T-cell (primary cell): ENCODE results near the gene CACNG4. TPM values are rescaled to one million over a fixed set of nuclear protein-coding genes. Genes with fewer than 3 reads are reported as not detected.

Experiments
- ATAC-seq, 4 experiments: fragments of 200-7000 bp in 3 of 4; fragments of 150-1000 bp in 1 of 4; cut with Tn5 transposase; replicated peaks in 1 of 4; 1 replicate in 3 of 4; 2 replicates in 1 of 4; pipeline ENCODE4 v1.10.0; 2021; ENCODE audit warnings: moderate library complexity in 3 of 4, mild to moderate bottlenecking in 2 of 4, moderate number of reproducible peaks in 1 of 4
- CTCF ChIA-PET, 2 donors: fragments of 300-600 bp; sonication (Branson Sonifier 250); formaldehyde crosslinking; loops; one replicate each; lab custom pipeline; 2022; ENCODE audit warnings: antibody characterized with exemption in 2 of 2; lab: Charles Lee
- POLR2A ChIA-PET, 2 donors: fragments of 300-600 bp; sonication (Branson Sonifier 250); formaldehyde crosslinking; loops; one replicate each; lab custom pipeline; 2022; ENCODE audit warnings: antibody characterized with exemption in 2 of 2; lab: Charles Lee
- DNase-seq, 35 experiments: peaks; one replicate each; pipeline versions ENCODE4 v3.0.0 to v3.0.0-alpha.2; 2013 to 2023
- H3K27ac ChIP-seq: one replicate; pipeline ENCODE4 v1.5.1; 2013; ENCODE audit warnings: low read length
- H3K27me3 ChIP-seq, 2 experiments: replicated peaks in 1 of 2; 1 replicate in 1 of 2; 2 replicates in 1 of 2; pipeline versions ENCODE4 v1.6.1 to v1.7.0; 2013; ENCODE audit warnings: low read length in 1 of 2, mixed read lengths in 1 of 2; ENCODE audit not compliant: control insufficient read depth in 2 of 2, insufficient read depth in 2 of 2; ENCODE audit errors: extremely low read depth in 1 of 2
- H3K36me3 ChIP-seq, 2 donors: 1 replicate in 1 of 2; 2 replicates in 1 of 2; pipeline versions ENCODE4 v1.6.1 to v1.7.0; 2013; ENCODE audit warnings: low read length in 1 of 2; ENCODE audit not compliant: control insufficient read depth in 2 of 2, insufficient read depth in 1 of 2; ENCODE audit errors: extremely low read depth in 1 of 2
- H3K4me1 ChIP-seq, 2 experiments: 1 replicate in 1 of 2; 2 replicates in 1 of 2; pipeline versions ENCODE4 v1.6.1 to v1.7.0; 2013; ENCODE audit warnings: low read length in 2 of 2, mixed read lengths in 1 of 2; ENCODE audit not compliant: insufficient read depth in 2 of 2, control insufficient read depth in 1 of 2; ENCODE audit errors: extremely low read depth in 1 of 2
- H3K4me3 ChIP-seq, 2 donors: 1 replicate in 1 of 2; 2 replicates in 1 of 2; pipeline versions ENCODE4 v1.5.1 to v1.7.0; 2013; ENCODE audit warnings: mild to moderate bottlenecking in 2 of 2, low read length in 1 of 2, moderate library complexity in 1 of 2; ENCODE audit not compliant: control insufficient read depth in 1 of 2; ENCODE audit errors: extremely low read depth in 1 of 2
- H3K9me3 ChIP-seq: 2 replicates; pipeline ENCODE4 v1.7.0; 2013
- H3K27ac Mint-ChIP-seq, 2 donors: one replicate each; pipeline ENCODE4 v1.8.0; 2020 to 2021; ENCODE audit warnings: mild to moderate bottlenecking in 2 of 2, mixed read lengths in 2 of 2
- H3K27me3 Mint-ChIP-seq, 2 donors: one replicate each; pipeline ENCODE4 v1.8.0; 2021 to 2022; ENCODE audit warnings: mixed read lengths in 2 of 2
- H3K36me3 Mint-ChIP-seq: one replicate; pipeline ENCODE4 v1.8.0; 2021; ENCODE audit warnings: mixed read lengths
- H3K4me1 Mint-ChIP-seq, 3 donors: one replicate each; pipeline ENCODE4 v1.8.0; 2020 to 2022; ENCODE audit warnings: mixed read lengths in 3 of 3, mild to moderate bottlenecking in 1 of 3
- H3K4me3 Mint-ChIP-seq, 3 donors: one replicate each; pipeline ENCODE4 v1.8.0; 2020 to 2022; ENCODE audit warnings: mild to moderate bottlenecking in 3 of 3, mixed read lengths in 3 of 3, moderate library complexity in 3 of 3
- H3K9me3 Mint-ChIP-seq, 3 donors: one replicate each; pipeline ENCODE4 v1.8.0; 2020 to 2022; ENCODE audit warnings: mixed read lengths in 3 of 3
- WGBS: methylation state at CpG from one replicate; pipeline ENCODE4 v1.1.5; 2013; ENCODE audit warnings: missing lambda C conversion rate; ENCODE audit not compliant: insufficient coverage; 5-methylcytosine and 5-hydroxymethylcytosine counted together
- total RNA-seq, 35 experiments: library from RNA in 6 of 35; stranded (reverse) in 6 of 35; fragments of 120-200 nt in 1 of 35; gene quantifications; one replicate each; pipeline versions ENCODE4 v1.2.1 to v1.2.4 and lab custom pipeline; 2013 to 2026

The CACNG4 gene
- total RNA-seq, 5 donors from 2014 or later (not counting 1 experiment from before 2014, with no cell fraction given), result 0.06 to 0.20 (median 0.13) TPM; not detected in 2

- Mint-ChIP-seq H3K27me3 (peaks cover 21 to 33% of the 10 kb centered on the region in 2 donors), H3K4me3 (no peak overlapping the region), H3K4me1 (no peaks in the 10 kb centered on the region), H3K27ac (no peak overlapping the region), H3K9me3 (peaks cover 0 to 8% (median 6%) of the 10 kb centered on the region in 3 donors), H3K36me3 (no peaks in the 10 kb centered on the region)
- peaks cover 0 to 43% of the 10 kb centered on the region in 2 experiments for H3K27me3 ChIP-seq
- WGBS, result 84% methylated on average over 5 of the region's 6 CpGs
- no peak for ATAC-seq
- H3K4me1 ChIP-seq, result no peaks in the 10 kb centered on the region
- ChIA-PET POLR2A (no interaction called here), CTCF (no interaction called here)
- no peak overlapping the region for H3K27ac ChIP-seq
- no peak for DNase-seq
- H3K9me3 ChIP-seq, result no peaks in the 10 kb centered on the region
- H3K4me3 ChIP-seq, result no peak overlapping the region
- no peaks in the 10 kb centered on the region for H3K36me3 ChIP-seq
Observed at GRCh38 chr17:67008101-67008500, 43.6 kb downstream of the CACNG4 start.

DNA sequence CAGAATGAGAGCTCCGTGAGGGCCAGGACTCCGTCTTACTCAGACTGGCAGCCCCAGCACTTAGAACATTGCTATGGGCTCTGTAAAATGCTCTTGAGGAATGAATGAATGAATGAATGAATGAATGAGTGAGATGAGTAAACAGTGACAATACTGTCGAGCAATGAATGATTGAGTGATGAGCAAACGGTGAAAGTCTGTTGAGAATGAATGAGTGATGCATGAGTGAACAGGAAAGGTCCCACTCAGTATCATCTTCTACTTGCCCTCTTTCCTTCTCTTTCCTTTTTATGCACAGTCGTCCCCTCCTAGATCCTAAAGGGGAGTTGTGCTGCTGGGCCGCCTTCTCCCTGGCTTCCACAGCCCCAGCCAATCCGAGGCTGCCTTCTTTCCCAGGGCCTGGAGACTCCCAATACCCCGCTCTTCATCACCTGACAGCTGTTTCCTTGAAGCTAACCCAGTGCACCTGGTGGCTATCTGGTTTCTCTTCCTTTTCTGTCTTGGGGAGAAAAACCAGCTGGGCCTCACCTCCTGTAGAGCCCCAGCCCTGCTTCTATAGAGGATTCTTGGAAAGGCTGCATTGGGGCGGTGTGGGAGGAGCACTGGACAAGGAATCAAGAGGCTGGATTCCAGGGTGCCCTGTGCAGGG is 47.1 kb downstream of the CACNG4 start:
- Mint-ChIP-seq H3K27ac (no peak overlapping the region), H3K4me3 (no peak overlapping the region), H3K9me3 (peaks cover 0 to 8% (median 6%) of the 10 kb centered on the region in 3 donors), H3K4me1 (no peaks in the 10 kb centered on the region), H3K36me3 (no peaks in the 10 kb centered on the region), H3K27me3 (peaks cover 22 to 33% of the 10 kb centered on the region in 2 donors)
- Histone ChIP-seq H3K36me3 (no peaks in the 10 kb centered on the region), H3K27ac (no peak overlapping the region), H3K9me3 (no peaks in the 10 kb centered on the region), H3K4me1 (no peaks in the 10 kb centered on the region), H3K27me3 (peaks cover 0 to 27% of the 10 kb centered on the region in 2 experiments), H3K4me3 (no peak overlapping the region)
- DNase-seq (no peak), ATAC-seq (no peak)
- WGBS, result 69% methylated on average over 7 of the region's 9 CpGs
- CTCF ChIA-PET, result no interaction called here
- POLR2A ChIA-PET, result no interaction called here

DNA sequence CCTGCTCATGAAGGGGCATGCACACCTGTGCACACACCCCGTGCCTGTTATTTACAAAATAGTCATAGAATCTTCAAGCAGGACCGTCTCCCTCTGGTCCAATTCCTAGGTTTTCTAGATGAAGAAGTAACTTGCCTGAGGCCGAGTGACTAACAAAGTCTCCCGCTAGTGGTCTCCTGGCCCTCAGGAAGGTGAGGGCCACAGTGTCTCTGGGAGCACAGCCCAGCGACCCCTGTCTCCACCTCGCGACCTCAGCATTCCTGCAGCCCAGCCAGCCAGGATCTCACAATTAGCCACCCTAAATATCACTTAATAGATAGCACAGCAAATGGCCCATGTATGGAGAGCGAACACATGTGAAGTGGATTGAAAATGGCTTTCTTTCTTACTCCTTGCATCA is 49.4 kb downstream of the CACNG4 start:
- Histone ChIP-seq H3K4me1 (no peaks in the 10 kb centered on the region), H3K36me3 (no peaks in the 10 kb centered on the region), H3K9me3 (no peaks in the 10 kb centered on the region), H3K27ac (no peak overlapping the region), H3K4me3 (no peak overlapping the region), H3K27me3 (peaks cover 0 to 28% of the 10 kb centered on the region in 2 experiments)
- ATAC-seq, result no peak
- ChIA-PET POLR2A (no interaction called here), CTCF (no interaction called here)
- Mint-ChIP-seq H3K36me3 (no peaks in the 10 kb centered on the region), H3K9me3 (peaks cover 0 to 6% (median 2%) of the 10 kb centered on the region in 3 donors), H3K27me3 (peaks cover 19 to 29% of the 10 kb centered on the region in 2 donors), H3K4me3 (no peak overlapping the region), H3K27ac (no peak overlapping the region), H3K4me1 (no peaks in the 10 kb centered on the region)
- no peak for DNase-seq
- 95% methylated on average over 4 of the region's 8 CpGs for WGBS

- no peak overlapping the region for H3K27ac Mint-ChIP-seq
Observed at GRCh38 chr17:67015001-67015400, 50.5 kb downstream of the CACNG4 start.

GRCh38 chr17:67016039-67016762 is 51.7 kb downstream of the CACNG4 start:
- no peak overlapping the region for H3K27ac Mint-ChIP-seq
- peaks cover 15 to 21% of the 10 kb centered on the region in 2 donors for H3K27me3 Mint-ChIP-seq
- H3K4me3 Mint-ChIP-seq, result no peak overlapping the region
- Histone ChIP-seq H3K4me1 (no peaks in the 10 kb centered on the region), H3K4me3 (no peak overlapping the region), H3K36me3 (no peaks in the 10 kb centered on the region), H3K9me3 (no peaks in the 10 kb centered on the region), H3K27me3 (peaks cover 0 to 29% of the 10 kb centered on the region in 2 experiments), H3K27ac (no peak overlapping the region)
- no peaks in the 10 kb centered on the region for H3K9me3 Mint-ChIP-seq
- CTCF ChIA-PET, result no interaction called here
- H3K4me1 Mint-ChIP-seq, result no peaks in the 10 kb centered on the region
- 70% methylated on average over 17 of the region's 17 CpGs for WGBS
- H3K36me3 Mint-ChIP-seq, result no peaks in the 10 kb centered on the region
- no peak for DNase-seq
- POLR2A ChIA-PET, result no interaction called here
- ATAC-seq, result no peak

More at GRCh38 chr17:67015001-67015400, 50.5 kb downstream of the CACNG4 start:
- no peak overlapping the region for H3K27ac ChIP-seq
- Mint-ChIP-seq H3K4me1 (no peaks in the 10 kb centered on the region), H3K4me3 (no peak overlapping the region), H3K9me3 (peaks cover 0 to 1% (median 0%) of the 10 kb centered on the region in 3 donors), H3K27me3 (peaks cover 17 to 24% of the 10 kb centered on the region in 2 donors), H3K36me3 (no peaks in the 10 kb centered on the region)
- H3K27me3 ChIP-seq, result peaks cover 0 to 31% of the 10 kb centered on the region in 2 experiments
- H3K4me3 ChIP-seq, result no peak overlapping the region
- WGBS, result 87% methylated on average over 11 of the region's 11 CpGs
- CTCF ChIA-PET, result no interaction called here
- DNase-seq (no peak), ATAC-seq (no peak)
- H3K4me1 ChIP-seq, result no peaks in the 10 kb centered on the region
- POLR2A ChIA-PET, result no interaction called here
- H3K9me3 ChIP-seq, result no peaks in the 10 kb centered on the region
- no peaks in the 10 kb centered on the region for H3K36me3 ChIP-seq

- 82% methylated on average over 8 of the region's 14 CpGs for WGBS
- Mint-ChIP-seq H3K36me3 (no peaks in the 10 kb centered on the region), H3K27ac (no peak overlapping the region), H3K27me3 (peaks cover 15 to 16% of the 10 kb centered on the region in 2 donors), H3K9me3 (no peaks in the 10 kb centered on the region), H3K4me1 (no peaks in the 10 kb centered on the region), H3K4me3 (no peak overlapping the region)
- H3K36me3 ChIP-seq, result no peaks in the 10 kb centered on the region
- H3K4me1 ChIP-seq, result no peaks in the 10 kb centered on the region
- DNase-seq (no peak), ATAC-seq (no peak)
- POLR2A ChIA-PET, result no interaction called here
- peaks cover 0 to 23% of the 10 kb centered on the region in 2 experiments for H3K27me3 ChIP-seq
- CTCF ChIA-PET, result no interaction called here
- no peak overlapping the region for H3K4me3 ChIP-seq
- H3K27ac ChIP-seq, result no peak overlapping the region
- no peaks in the 10 kb centered on the region for H3K9me3 ChIP-seq
Observed at GRCh38 chr17:67017910-67018309, 53.4 kb downstream of the CACNG4 start.
